DMS153 treated with DMSO at 0.1 percent for 48 hours (cell line): ENCODE data around the gene TBC1D22A.
"Not testable (repeated sequence)": the region's sequence is repeated elsewhere in the genome, so short reads cannot be mapped to it uniquely, and the experiment has no call there.

ENCODE experiments used
- DNase-seq: peaks from one replicate; lab custom pipeline; 2025; ENCODE audit not compliant: unreplicated experiment; lab: John Stamatoyannopoulos, UW

TBC1D22A gene

GRCh38 chr22:47160781-47161520, 398.5 kb downstream of the TBC1D22A start:
- no peak for DNase-seq

DNA sequence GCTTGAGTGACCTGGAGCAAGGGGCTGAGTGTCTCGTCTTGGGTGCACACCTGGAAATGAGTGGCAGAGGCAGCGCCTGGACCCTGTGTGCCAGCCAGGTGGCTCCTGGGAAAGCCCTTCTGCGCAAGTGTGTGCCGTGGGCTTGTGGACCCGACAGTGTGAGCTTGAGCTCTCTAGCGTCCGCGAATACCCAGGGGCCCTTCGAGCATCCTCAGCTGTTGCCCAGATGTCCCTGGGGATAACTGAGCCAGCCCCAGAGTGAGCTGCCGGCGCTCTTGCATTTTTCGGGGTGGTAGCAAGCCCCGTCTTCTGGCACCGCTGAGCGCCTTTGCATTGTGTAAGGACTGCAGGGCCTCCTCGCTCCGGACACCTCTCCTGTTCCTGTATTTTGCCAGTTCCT, 399.2 kb downstream of the TBC1D22A start:
- DNase-seq = no peak

GRCh38 chr22:47162865-47163264, 400.4 kb downstream of the TBC1D22A start:
- no peak for DNase-seq

DNA sequence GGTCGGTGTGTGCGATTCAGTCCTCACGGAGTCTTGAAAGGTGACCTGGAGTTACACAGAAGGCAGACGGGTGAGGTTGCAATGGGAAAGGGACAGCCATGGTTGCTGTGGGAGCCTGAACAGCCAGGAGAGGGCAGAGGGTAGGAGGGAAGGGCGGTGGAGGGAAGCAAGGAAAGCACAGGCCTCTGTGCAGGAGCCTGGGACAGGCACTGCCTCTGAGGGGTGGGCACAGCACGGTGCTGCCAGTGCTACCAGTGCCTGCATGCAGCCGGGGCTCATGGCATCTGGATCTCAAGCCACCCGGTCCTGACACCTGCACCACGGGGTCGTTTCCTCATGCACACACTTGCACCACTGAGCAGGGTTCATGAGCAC, 401.0 kb downstream of the TBC1D22A start:
- DNase-seq = no peak

DNA sequence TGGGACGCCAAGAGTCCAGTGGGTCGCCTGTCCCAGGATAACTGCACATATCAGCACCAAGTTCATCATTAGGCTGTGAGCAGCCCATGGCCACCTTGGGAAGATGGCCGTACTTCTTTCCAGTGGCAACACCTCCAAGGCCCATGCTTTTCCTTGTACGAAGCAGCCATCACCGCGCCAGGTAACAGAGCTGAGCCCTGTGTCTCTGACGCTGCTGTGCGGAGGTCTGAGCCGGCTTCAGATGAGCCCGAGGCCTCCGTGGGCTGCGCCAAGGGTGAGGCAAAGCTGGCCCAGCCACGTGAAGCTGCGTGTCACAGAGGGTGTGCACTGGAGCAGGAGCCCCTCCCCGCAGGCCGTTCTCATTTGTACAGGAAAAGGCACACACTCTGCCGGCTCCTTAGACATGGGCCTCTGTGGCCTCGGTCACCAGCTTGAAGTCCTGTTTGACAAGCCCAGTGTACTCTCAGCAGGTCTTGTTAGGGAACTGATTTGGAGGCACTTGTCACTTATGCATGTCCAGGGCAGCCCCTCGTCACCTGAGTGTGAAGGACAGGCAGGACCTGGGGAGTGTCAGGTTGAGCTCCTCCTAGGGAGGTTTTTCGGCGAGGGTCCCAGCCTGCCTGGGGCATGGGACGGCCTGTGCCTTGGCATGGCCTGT, 401.5 kb downstream of the TBC1D22A start:
- no peak for DNase-seq

DNA sequence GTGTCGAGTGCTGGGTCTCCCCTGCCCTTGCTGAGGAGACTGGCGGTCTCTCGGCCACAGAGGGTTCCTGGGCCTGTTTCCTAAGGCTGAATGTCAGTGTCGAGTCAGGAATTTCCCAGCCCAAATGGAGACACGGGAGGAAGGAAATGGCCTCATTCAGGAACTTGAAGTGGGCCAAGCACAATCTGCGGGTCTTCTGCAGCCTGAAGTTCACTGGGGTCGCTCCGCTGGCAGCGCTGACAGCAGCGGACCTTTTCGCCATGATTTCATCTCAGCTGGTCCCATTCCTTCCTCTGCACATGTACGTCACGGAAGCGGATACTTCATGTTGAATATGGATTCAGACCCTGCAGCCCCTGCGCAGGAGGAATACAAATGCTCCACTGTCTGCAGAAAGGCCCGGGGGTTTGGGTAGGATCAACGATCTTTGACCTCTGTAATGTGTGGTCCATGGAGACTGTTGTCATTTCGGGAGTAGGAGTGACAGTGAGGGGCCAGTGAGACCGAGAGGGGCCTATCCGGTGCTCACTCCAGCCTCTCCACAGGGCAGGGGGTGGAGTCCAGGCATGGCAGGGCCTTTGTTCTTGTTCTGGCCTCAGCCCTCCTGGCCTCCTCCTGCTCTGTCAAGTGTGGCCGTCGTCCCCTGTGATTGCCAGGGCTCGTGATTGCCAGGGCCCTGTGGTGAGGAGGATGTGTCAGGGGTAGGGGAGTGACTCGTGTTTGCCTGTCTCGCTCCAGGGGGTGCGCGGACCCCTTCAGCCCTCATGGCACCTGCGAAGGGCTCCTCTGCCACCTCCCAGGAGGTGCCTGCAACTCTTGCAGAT, 402.3 kb downstream of the TBC1D22A start:
- no peak for DNase-seq

DNA sequence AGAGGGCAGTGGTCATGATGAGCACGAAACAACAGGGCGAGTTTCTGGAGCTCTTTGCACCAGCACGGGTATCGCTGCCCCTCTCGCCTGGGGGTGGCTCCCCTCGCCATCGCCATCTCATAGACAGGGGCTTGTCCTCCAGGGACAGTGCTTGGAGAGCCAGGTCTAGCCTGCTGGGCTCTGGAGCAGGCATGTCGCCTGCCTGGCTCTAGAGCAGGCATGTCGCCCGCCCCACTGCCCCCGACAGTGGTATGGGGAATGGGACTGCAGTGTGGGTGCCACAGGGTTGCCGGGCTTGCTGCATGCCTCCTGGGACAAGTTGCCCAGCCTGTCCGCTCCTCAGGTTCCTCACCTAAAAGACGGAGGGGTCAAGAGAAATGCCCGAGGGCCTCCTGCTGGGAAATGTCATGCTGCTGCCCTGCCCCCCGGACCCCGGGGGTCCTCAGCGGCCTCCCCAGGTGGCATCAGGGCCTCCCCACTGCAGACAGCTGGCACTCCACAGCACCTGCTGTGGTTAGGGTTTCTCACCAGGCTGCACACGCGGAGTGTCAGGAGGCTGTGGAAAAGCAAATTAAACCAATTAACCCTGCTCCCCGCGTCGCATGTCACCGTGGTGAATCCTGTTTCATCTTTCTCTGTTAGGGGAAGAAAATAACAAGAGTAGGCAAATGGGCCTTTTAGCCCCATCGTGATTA, 403.0 kb downstream of the TBC1D22A start:
- no peak for DNase-seq

DNA sequence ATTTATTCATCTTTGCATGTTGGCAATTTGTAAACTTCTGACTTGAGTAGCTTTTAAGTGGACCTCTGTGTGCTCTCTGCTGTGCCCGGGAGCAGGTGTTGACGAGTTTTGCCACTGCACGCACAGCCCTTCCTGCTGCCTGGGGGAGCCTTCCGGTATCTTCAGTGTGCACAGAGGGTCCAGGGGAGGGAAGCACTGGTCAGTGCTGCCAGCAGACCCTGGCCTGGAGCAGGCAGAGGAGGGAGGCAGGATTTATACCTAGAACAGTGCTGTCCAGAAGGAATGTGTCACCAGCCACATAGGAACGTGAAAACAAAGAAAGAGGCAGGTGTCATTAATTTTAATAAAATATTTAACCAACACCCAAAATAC, 403.6 kb downstream of the TBC1D22A start:
- DNase-seq = no peak

- DNase-seq = no peak
Observed at GRCh38 chr22:47166446-47167016, 404.1 kb downstream of the TBC1D22A start.

DNA sequence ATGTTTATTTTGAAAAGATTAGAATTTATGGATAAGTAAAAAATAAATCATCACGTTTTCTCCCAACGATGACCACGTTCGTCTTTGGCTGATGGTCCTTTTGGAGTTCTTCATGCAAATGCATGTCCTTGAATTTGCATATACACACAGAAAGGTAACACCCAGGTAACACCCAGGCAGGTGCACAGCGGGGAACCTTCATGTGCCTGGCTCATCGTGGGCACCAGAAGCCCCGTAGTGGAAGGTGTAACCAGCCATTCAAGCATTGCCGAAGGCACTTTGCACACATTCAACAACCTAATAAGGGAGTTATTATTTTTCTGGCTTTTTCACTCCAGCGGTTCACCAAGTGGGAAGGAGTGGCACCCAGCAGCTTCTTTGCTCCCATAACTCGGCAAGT, 404.6 kb downstream of the TBC1D22A start:
- DNase-seq = no peak

GRCh38 chr22:47167921-47168320, 405.5 kb downstream of the TBC1D22A start:
- not testable (repeated sequence) for DNase-seq

DNA sequence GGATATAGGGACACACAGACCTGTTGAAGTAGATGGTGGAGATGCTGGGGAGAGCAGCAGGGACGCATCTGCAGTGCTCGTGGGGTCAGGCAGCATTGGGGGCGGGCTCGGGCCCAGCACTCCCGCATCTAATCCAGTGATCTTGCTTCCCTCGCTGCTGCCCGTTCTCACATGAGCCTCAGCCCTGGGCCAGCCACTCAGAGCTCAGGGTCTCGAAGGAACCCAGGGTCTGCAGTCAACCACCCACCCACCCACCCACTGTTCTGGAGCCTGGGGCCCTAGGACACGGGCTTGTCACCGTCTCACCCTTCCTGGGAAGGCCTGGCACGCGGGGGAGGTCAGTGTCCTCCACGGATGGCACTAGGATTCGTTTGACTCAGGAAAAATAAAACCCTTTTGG, 406.0 kb downstream of the TBC1D22A start:
- no peak for DNase-seq

DNA sequence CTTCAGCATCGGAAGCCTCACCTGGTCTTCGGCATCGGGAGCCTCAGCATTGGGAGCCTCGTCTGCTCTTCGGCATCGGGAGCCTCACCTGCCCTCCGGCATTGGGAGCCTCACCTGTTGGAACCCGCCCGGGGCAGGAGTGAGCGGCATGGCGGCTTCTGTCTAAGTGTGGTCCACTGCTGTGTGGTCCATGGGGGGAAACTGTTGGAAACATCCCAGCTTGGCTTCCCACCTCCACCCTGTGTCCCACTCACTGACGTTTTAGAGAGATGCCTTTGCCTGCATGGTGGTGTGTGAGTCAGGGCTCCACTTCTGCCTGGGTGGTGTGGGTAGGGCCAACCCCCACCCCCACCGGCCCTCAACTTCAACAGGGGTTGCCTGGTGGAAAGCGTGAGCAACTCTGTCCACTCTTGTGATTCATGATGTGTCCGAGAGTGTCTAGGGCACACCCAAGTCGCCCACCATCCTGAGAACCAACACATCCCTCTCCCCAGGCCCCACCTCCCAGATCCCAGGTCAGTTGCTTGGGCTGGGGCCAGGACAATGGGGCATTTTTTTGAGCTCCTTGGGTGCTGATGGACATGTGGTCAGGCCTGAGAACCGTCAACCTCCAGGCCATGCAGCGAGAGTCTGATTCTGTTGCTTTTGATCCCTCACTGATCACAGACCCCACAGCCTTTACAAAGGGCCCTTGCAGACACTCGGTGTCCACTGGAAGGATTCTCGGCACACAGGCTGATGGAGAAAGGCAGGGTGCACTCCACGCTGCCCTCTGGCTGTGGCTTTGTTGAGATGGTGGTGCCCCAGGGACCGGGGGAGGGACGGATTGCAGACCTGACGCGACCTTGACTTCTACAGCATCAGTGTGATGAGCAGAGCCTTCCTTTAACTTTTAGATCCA, 406.7 kb downstream of the TBC1D22A start:
- DNase-seq = no peak

DNA sequence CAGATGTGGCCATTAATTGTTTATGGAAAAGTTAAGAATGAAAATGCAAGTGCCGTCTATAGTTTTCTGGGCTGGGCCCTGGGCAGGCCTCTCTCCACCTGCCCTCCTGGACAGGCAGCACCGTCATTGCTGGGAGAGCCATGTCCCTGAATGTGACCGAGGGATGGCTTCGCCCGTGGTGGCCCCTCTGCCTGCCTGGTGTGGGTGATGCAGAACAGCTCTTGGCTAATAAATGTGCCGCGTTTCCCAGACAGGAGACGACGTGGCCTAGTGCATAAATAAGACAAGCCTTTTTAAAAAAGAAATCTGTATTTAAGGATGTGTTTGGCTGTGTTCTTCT, 407.3 kb downstream of the TBC1D22A start:
- no peak for DNase-seq

DNA sequence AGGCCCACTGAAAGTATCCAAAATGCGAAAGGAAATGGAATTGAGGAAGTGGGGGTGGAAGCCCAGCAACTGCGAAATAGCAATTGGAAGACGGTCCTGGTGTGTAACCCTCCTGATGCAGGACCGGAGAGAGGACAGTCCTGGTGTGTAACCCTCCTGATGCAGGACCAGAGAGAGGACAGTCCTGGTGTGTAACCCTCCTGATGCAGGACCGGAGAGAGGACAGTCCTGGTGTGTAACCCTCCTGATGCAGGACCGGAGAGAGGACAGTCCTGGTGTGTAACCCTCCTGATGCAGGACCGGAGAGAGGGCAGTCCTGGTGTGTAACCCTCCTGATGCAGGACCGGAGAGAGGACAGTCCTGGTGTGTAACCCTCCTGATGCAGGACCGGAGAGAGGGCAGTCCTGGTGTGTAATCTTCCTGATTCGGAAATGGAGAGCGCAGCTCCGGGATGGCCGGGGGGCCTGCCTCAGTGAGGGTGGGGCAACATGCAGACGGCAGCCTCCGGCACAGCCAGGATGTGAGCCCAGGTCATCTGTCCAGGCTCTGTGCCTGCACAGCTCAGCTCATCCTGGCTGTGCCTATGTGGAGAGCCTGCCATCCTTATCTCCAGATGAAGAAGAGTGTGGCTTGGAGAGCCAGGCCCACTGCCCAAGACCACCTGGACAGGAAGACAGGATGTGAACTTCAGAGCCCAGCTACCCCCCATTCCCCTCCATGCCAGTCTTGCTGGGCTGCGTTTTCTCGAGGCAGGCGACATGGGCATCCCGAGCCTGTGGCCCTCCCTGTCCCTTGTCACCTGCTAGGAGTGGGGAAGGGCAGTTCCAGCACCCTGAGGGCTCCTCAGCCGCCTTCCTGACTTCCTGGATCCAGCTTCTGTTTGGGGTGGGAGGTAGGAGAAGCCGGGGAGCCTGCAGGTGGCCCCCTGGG, 408.3 kb downstream of the TBC1D22A start:
- DNase-seq = not testable (repeated sequence)

- DNase-seq = no peak
Observed at GRCh38 chr22:47171441-47172221, 409.2 kb downstream of the TBC1D22A start.

DNA sequence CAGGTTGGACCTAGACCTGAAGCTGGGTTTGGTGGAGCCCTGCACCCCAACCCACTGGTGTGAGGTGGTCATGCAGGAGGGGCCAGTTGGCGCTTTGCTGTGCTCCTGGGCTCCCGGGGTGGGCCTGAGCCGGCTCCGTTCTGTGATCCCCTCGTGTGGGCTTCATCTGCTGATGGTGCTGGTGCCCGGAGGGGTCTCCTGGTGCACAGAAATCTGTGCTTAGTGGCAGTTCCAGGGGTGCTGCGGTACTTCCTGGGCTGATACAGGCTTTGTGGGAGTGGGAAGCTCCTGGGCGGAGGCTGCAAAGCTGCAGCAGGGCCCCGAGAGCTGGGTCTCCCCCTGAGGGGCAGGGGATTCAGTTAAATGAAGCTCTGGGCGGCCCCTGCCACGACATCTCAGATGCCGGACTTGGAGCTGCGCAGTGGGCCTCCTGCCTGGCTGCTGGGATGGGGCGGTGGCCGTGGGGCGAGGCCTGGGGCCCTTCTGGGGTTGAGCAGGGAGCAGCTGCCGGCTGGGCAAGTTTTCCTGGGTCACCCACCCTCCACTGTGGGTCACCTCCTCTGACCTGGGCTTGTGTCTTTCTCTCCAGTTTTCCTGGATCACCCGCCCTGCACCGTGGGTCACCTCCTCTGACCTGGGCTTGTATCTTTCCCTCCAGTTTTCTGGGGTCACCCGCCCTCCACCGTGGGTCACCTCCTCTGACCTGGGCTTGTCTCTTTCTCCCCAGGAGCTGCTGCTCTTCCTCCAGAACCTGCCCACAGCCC, 410.5 kb downstream of the TBC1D22A start:
- DNase-seq = no peak
